SK-N-SH (cell line): ENCODE data around the gene TMTC2. TPM values are rescaled to one million over a fixed set of nuclear protein-coding genes. Genes with fewer than 3 reads are reported as not detected.

ENCODE experiments used
- CTCF ChIA-PET: fragments of 300-600, 350-600 bp; formaldehyde crosslinking; extraction: SDS; loops from one replicate; lab custom pipeline; 2021; lab: Yijun Ruan, JAX
- POLR2A ChIA-PET: fragments of 350-600 bp; sonication (Branson Sonifier 250); formaldehyde crosslinking; extraction: SDS; loops from one replicate; lab custom pipeline; 2020; ENCODE audit warnings: antibody characterized with exemption, inconsistent platforms; lab: Yijun Ruan, JAX
- DNase-seq: peaks from one replicate; pipeline ENCODE4 v3.0.0; 2012
- H2AFZ ChIP-seq: fragments of 200-600 bp; sonication (generic); 2 replicates; pipeline ENCODE4 v1.8.1; 2016; ENCODE audit warnings: antibody characterized with exemption, mild to moderate bottlenecking, low read depth
- H3F3A ChIP-seq: fragments of 200-600 bp; sonication (generic); replicated peaks from 2 replicates; pipeline ENCODE3; 2016; ENCODE audit warnings: antibody characterized with exemption, mild to moderate bottlenecking; ENCODE audit not compliant: insufficient read depth
- H3K27ac ChIP-seq, 2 experiments: fragments of 200-500 bp in 1 of 2; fragments of 200-600 bp in 1 of 2; sonication (Bioruptor generic) in 1 of 2; sonication (generic), shearing (Covaris generic) in 1 of 2; 2 replicates each; pipeline versions ENCODE4 v1.5.1 to v1.6.1; 2014 to 2016; ENCODE audit warnings: low read depth in 2 of 2, inconsistent platforms in 1 of 2, low read length in 1 of 2, mild to moderate bottlenecking in 1 of 2, mixed read lengths in 1 of 2
- H3K27me3 ChIP-seq: fragments of 200-600 bp; sonication (generic), shearing (Covaris generic); 2 replicates; pipeline ENCODE4 v1.6.1; 2016; ENCODE audit warnings: mixed run types; ENCODE audit not compliant: insufficient read depth
- H3K36me3 ChIP-seq, 2 experiments: fragments of 200-500 bp in 1 of 2; fragments of 200-600 bp in 1 of 2; sonication (Bioruptor generic) in 1 of 2; sonication (generic) in 1 of 2; replicated peaks in 1 of 2; 2 replicates each; pipeline versions ENCODE3 to v1.5.1; 2014 to 2016; ENCODE audit warnings: low read length in 1 of 2, mild to moderate bottlenecking in 1 of 2; ENCODE audit not compliant: insufficient read depth in 2 of 2, control insufficient read depth in 1 of 2
- H3K4me1 ChIP-seq, 2 experiments: fragments of 200-500 bp in 1 of 2; fragments of 200-600 bp in 1 of 2; sonication (Bioruptor generic) in 1 of 2; sonication (generic), shearing (Covaris generic) in 1 of 2; 2 replicates each; pipeline versions ENCODE4 v1.5.1 to v1.6.1; 2014 to 2016; ENCODE audit warnings: low read depth in 1 of 2, low read length in 1 of 2, mixed run types in 1 of 2; ENCODE audit not compliant: insufficient read depth in 2 of 2, control insufficient read depth in 1 of 2
- H3K4me2 ChIP-seq: fragments of 200-600 bp; sonication (generic), shearing (Covaris generic); 2 replicates; pipeline ENCODE4 v1.6.1; 2017; ENCODE audit warnings: mixed run types
- H3K4me3 ChIP-seq, 2 experiments: fragments of 200-500 bp in 1 of 2; fragments of 200-600 bp in 1 of 2; sonication (Bioruptor generic) in 1 of 2; sonication (generic), shearing (Covaris generic) in 1 of 2; 2 replicates each; pipeline versions ENCODE4 v1.5.1 to v1.8.1; 2014 to 2016; ENCODE audit warnings: low read depth in 2 of 2, inconsistent platforms in 1 of 2, low read length in 1 of 2, mild to moderate bottlenecking in 1 of 2, mixed read lengths in 1 of 2, moderate library complexity in 1 of 2
- H3K79me2 ChIP-seq: fragments of 200-600 bp; sonication (generic); 2 replicates; pipeline ENCODE4 v1.8.1; 2017; ENCODE audit warnings: mild to moderate bottlenecking; ENCODE audit not compliant: insufficient read depth
- H3K9ac ChIP-seq: fragments of 200-600 bp; sonication (generic); 2 replicates; pipeline ENCODE4 v1.6.1; 2017; ENCODE audit warnings: mixed run types
- H3K9me2 ChIP-seq: fragments of 200-600 bp; sonication (generic); 2 replicates; pipeline ENCODE4 v1.6.1; 2017; ENCODE audit warnings: mixed run types
- H3K9me3 ChIP-seq: fragments of 200-600 bp; sonication (generic); 2 replicates; pipeline ENCODE4 v1.6.1; 2017; ENCODE audit warnings: mixed run types, mild to moderate bottlenecking, moderate library complexity
- H4K20me1 ChIP-seq: fragments of 200-600 bp; sonication (generic); 2 replicates; pipeline ENCODE4 v1.6.1; 2017; ENCODE audit warnings: mild to moderate bottlenecking, mixed run types; ENCODE audit not compliant: insufficient read depth
- CTCF ChIP-seq: fragments of 200-600 bp; sonication (generic); IDR thresholded peaks from 2 replicates; pipeline ENCODE4 v1.6.1; 2017; ENCODE audit warnings: antibody characterized with exemption, mild to moderate bottlenecking, moderate library complexity
- EP300 ChIP-seq, 2 experiments: IDR thresholded peaks; 2 replicates each; pipeline versions ENCODE4 v1.4.0 to v1.6.1; 2012; ENCODE audit warnings: borderline replicate concordance in 1 of 2, low read depth in 1 of 2, low read length in 1 of 2
- EZH2phosphoT487 ChIP-seq: fragments of 200-600 bp; sonication (generic); IDR thresholded peaks from 2 replicates; pipeline ENCODE4 v1.6.1; 2017; ENCODE audit warnings: low read depth, mixed run types, mild to moderate bottlenecking, antibody characterized with exemption, moderate library complexity, borderline replicate concordance
- FOXM1 ChIP-seq: IDR thresholded peaks from 2 replicates; pipeline ENCODE4 v1.4.0; 2012; ENCODE audit warnings: low read depth, mild to moderate bottlenecking
- GABPA ChIP-seq: IDR thresholded peaks from 2 replicates; pipeline ENCODE4 v1.4.0; 2012; ENCODE audit warnings: low read depth, mild to moderate bottlenecking
- IRF3 ChIP-seq: fragments of 150-350 bp; IDR thresholded peaks from 2 replicates; pipeline ENCODE4 v1.6.1; 2016; ENCODE audit warnings: mild to moderate bottlenecking, low read depth, low read length
- MAX ChIP-seq: IDR thresholded peaks from 2 replicates; pipeline ENCODE4 v1.4.0; 2012; ENCODE audit warnings: low read depth
- NFIC ChIP-seq: IDR thresholded peaks from 2 replicates; pipeline ENCODE4 v1.4.0; 2012; ENCODE audit warnings: borderline replicate concordance
- NRF1 ChIP-seq: IDR thresholded peaks from 2 replicates; pipeline ENCODE4 v1.6.1; 2012; ENCODE audit warnings: low read depth, mild to moderate bottlenecking, low read length
- PBX3 ChIP-seq: IDR thresholded peaks from 2 replicates; pipeline ENCODE4; 2012
- POLR2AphosphoS5 ChIP-seq: IDR thresholded peaks from 2 replicates; pipeline ENCODE4 v1.6.1; 2012; ENCODE audit warnings: low read depth, low read length
- RCOR1 ChIP-seq: fragments of 150-350 bp; IDR thresholded peaks from 2 replicates; pipeline ENCODE4 v1.6.1; 2017; ENCODE audit warnings: antibody characterized with exemption, low read length
- SMC3 ChIP-seq: IDR thresholded peaks from 2 replicates; pipeline ENCODE4 v1.6.1; 2012; ENCODE audit warnings: low read depth, low read length, improper control_type of control experiment
- TCF12 ChIP-seq: IDR thresholded peaks from 2 replicates; pipeline ENCODE4 v1.4.0; 2012
- TEAD4 ChIP-seq: IDR thresholded peaks from 2 replicates; pipeline ENCODE4 v1.4.0; 2012; ENCODE audit warnings: mild to moderate bottlenecking, borderline replicate concordance; ENCODE audit not compliant: insufficient read depth
- USF1 ChIP-seq: IDR thresholded peaks from 2 replicates; pipeline ENCODE4 v1.4.0; 2012; ENCODE audit warnings: low read depth, borderline replicate concordance
- YY1 ChIP-seq: IDR thresholded peaks from 2 replicates; pipeline ENCODE4 v1.4.0; 2012; ENCODE audit warnings: low read depth, mild to moderate bottlenecking
- ZBTB33 ChIP-seq: IDR thresholded peaks from 2 replicates; pipeline ENCODE4 v1.4.0; 2012; ENCODE audit warnings: low read depth, borderline replicate concordance
- WGBS: methylation state at CpG from one replicate; pipeline ENCODE4 v1.1.6; 2017; ENCODE audit warnings: low lambda C conversion rate; 5-methylcytosine and 5-hydroxymethylcytosine counted together
- polyA plus RNA-seq, 3 experiments: library from polyadenylated mRNA; depleted of rRNA; stranded (reverse); fragments of >200 nt; gene quantifications; 2 replicates each; pipeline ENCODE4 v1.2.3, GENCODE V29; 2012

The TMTC2 gene
- polyA plus RNA-seq, 1 of the 3 experiments (the other 2 are of a cell fraction) = 4.1 TPM

- H3K9me2 ChIP-seq = no peaks in the 10 kb centered on the region; the same call in 1 of the 2 replicates
- no peaks in the 10 kb centered on the region for H3F3A ChIP-seq
- ChIA-PET POLR2A (no interaction called here), CTCF (interaction anchor here (0.6 kb wide), 2 partner anchors 370 to 1464 kb away, joined by 3 to 4 read pairs; no protein-coding TSS in a partner anchor)
- no peak overlapping the region for H3K4me3 ChIP-seq
- H3K36me3 ChIP-seq = peaks cover 0 to 16% of the 10 kb centered on the region in 2 experiments
- H4K20me1 ChIP-seq = no peaks in the 10 kb centered on the region
- no peaks in the 10 kb centered on the region for H3K79me2 ChIP-seq
- H3K4me2 ChIP-seq = no peak overlapping the region
- H2AFZ ChIP-seq = no peak overlapping the region
- H3K27ac ChIP-seq = no peak overlapping the region
- no peak overlapping the region for H3K9ac ChIP-seq
- H3K9me3 ChIP-seq = no peaks in the 10 kb centered on the region
- no peak for DNase-seq
- 73% methylated on average over 1 of the region's 1 CpG for WGBS
- H3K27me3 ChIP-seq = no peaks in the 10 kb centered on the region
- TF ChIP-seq EZH2phosphoT487 (no peak), TCF12 (no peak), NFIC (no peak), TEAD4 (no peak)
- H3K4me1 ChIP-seq = no peaks in the 10 kb centered on the region; a peak in 2 of 4 replicates
Observed at GRCh38 chr12:83136411-83136810, 449.7 kb downstream of the TMTC2 start.

- Histone ChIP-seq H3K27ac (no peak overlapping the region), H3K9ac (no peak overlapping the region), H3K4me2 (no peak overlapping the region), H4K20me1 (no peaks in the 10 kb centered on the region), H2AFZ (no peak overlapping the region), H3F3A (no peaks in the 10 kb centered on the region), H3K27me3 (no peaks in the 10 kb centered on the region), H3K79me2 (no peaks in the 10 kb centered on the region), H3K9me2 (no peaks in the 10 kb centered on the region; the same call in 1 of the 2 replicates), H3K36me3 (no peaks in the 10 kb centered on the region), H3K4me1 (no peaks in the 10 kb centered on the region), H3K9me3 (no peaks in the 10 kb centered on the region), H3K4me3 (no peak overlapping the region)
- no peak for DNase-seq
- TF ChIP-seq FOXM1 (no peak), CTCF (no peak), POLR2AphosphoS5 (no peak), ZBTB33 (no peak), TCF12 (no peak), MAX (no peak), SMC3 (no peak), IRF3 (no peak), NRF1 (no peak), PBX3 (no peak), YY1 (no peak), GABPA (no peak), USF1 (no peak), EP300 (IDR thresholded peaks at IDR 0.05; ENCODE audit: borderline replicate concordance in 1 of 2, low read depth in 1 of 2, low read length in 1 of 2) (no peak), EZH2phosphoT487 (no peak), RCOR1 (no peak)
- WGBS = 89% methylated on average over 7 of the region's 18 CpGs
- CTCF ChIA-PET = no interaction called here
- POLR2A ChIA-PET = no interaction called here
Observed at GRCh38 chr12:83140135-83140534, 453.4 kb downstream of the TMTC2 start.
